Panc1 (cell line): ENCODE measurements around the gene MPV17.

Experiments
- POLR2AphosphoS5 ChIP-seq: IDR thresholded peaks from 2 replicates; pipeline ENCODE4 v1.6.1; 2012; ENCODE audit warnings: mild to moderate bottlenecking, low read depth, low read length, moderate library complexity
- SIN3A ChIP-seq: IDR thresholded peaks from 2 replicates; pipeline ENCODE4 v1.6.1; 2012; ENCODE audit warnings: low read depth, mild to moderate bottlenecking, low read length, moderate library complexity, borderline replicate concordance; ENCODE audit not compliant: insufficient read depth
- TCF7L2 ChIP-seq: IDR thresholded peaks from 2 replicates; pipeline ENCODE4 v1.6.1; 2011; ENCODE audit warnings: mild to moderate bottlenecking, low read depth, low read length, inconsistent platforms
- TF ChIP-seq, protein P1 (sequence below): fragments of 450-650 bp; IDR thresholded peaks from 2 replicates; pipeline ENCODE4 v1.5.1; 2017; ENCODE audit warnings: mild to moderate bottlenecking
- TF ChIP-seq, protein P2 (sequence below), 2 experiments: IDR thresholded peaks; 2 replicates each; pipeline ENCODE4 v1.6.1; 2011 to 2012; ENCODE audit warnings: low read depth in 2 of 2, control low read depth in 1 of 2, low read length in 1 of 2, mild to moderate bottlenecking in 1 of 2, moderate library complexity in 1 of 2; ENCODE audit not compliant: insufficient read depth in 1 of 2

DNA sequence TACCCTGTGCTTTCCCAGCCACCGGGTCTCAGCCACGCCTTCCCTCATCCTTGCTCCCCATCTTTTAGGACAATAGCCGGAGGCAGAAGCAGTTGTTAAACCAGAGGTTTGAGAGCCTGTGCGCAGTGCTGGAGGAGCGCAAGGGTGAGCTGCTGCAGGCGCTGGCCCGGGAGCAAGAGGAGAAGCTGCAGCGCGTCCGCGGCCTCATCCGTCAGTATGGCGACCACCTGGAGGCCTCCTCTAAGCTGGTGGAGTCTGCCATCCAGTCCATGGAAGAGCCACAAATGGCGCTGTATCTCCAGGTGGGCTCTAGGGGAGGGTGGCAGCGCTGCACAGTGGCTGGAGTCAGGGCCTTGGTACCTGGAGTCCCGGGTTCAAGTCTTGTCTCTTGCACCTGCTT is 17.4 kb downstream of the MPV17 start:
- no peak for TF ChIP-seq TCF7L2
- TF ChIP-seq, protein P1, sequence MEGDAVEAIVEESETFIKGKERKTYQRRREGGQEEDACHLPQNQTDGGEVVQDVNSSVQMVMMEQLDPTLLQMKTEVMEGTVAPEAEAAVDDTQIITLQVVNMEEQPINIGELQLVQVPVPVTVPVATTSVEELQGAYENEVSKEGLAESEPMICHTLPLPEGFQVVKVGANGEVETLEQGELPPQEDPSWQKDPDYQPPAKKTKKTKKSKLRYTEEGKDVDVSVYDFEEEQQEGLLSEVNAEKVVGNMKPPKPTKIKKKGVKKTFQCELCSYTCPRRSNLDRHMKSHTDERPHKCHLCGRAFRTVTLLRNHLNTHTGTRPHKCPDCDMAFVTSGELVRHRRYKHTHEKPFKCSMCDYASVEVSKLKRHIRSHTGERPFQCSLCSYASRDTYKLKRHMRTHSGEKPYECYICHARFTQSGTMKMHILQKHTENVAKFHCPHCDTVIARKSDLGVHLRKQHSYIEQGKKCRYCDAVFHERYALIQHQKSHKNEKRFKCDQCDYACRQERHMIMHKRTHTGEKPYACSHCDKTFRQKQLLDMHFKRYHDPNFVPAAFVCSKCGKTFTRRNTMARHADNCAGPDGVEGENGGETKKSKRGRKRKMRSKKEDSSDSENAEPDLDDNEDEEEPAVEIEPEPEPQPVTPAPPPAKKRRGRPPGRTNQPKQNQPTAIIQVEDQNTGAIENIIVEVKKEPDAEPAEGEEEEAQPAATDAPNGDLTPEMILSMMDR = no peak
- no peak for TF ChIP-seq POLR2AphosphoS5
- no peak for TF ChIP-seq SIN3A
- TF ChIP-seq, protein P2, sequence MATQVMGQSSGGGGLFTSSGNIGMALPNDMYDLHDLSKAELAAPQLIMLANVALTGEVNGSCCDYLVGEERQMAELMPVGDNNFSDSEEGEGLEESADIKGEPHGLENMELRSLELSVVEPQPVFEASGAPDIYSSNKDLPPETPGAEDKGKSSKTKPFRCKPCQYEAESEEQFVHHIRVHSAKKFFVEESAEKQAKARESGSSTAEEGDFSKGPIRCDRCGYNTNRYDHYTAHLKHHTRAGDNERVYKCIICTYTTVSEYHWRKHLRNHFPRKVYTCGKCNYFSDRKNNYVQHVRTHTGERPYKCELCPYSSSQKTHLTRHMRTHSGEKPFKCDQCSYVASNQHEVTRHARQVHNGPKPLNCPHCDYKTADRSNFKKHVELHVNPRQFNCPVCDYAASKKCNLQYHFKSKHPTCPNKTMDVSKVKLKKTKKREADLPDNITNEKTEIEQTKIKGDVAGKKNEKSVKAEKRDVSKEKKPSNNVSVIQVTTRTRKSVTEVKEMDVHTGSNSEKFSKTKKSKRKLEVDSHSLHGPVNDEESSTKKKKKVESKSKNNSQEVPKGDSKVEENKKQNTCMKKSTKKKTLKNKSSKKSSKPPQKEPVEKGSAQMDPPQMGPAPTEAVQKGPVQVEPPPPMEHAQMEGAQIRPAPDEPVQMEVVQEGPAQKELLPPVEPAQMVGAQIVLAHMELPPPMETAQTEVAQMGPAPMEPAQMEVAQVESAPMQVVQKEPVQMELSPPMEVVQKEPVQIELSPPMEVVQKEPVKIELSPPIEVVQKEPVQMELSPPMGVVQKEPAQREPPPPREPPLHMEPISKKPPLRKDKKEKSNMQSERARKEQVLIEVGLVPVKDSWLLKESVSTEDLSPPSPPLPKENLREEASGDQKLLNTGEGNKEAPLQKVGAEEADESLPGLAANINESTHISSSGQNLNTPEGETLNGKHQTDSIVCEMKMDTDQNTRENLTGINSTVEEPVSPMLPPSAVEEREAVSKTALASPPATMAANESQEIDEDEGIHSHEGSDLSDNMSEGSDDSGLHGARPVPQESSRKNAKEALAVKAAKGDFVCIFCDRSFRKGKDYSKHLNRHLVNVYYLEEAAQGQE (IDR thresholded peaks at IDR 0.05; ENCODE audit: insufficient read depth in 1 of 2, low read depth in 2 of 2, low read length in 1 of 2) = no peak
